Cortex of kidney (tissue), 1 donor: ENCODE results near the gene ZBTB5.
"Not testable (repeated sequence)": the region's sequence is repeated elsewhere in the genome, so short reads cannot be mapped to it uniquely, and the experiment has no call there.

Source experiments
- DNase-seq: peaks from one replicate; lab custom pipeline; 2025; lab: John Stamatoyannopoulos, UW

Gene ZBTB5

GRCh38 chr9:37465249-37466036 lies at the start of gene ZBTB5:
Gene ZBTB5, minus strand, starts transcription at chr9:37465450. Its CDS starts 22,899 bp downstream, at chr9:37442551.
- no peak for DNase-seq

- DNase-seq, result no peak
Observed at GRCh38 chr9:37514999-37515398, 49.7 kb upstream of the ZBTB5 start.

GRCh38 chr9:37514415-37514814 lies 49.2 kb upstream of the ZBTB5 start:
- not testable (repeated sequence) for DNase-seq

- no peak for DNase-seq
Observed at GRCh38 chr9:37512437-37512836, 47.2 kb upstream of the ZBTB5 start.

GRCh38 chr9:37511016-37512010 lies 46.1 kb upstream of the ZBTB5 start:
- no peak for DNase-seq

GRCh38 chr9:37510053-37510452 lies 44.8 kb upstream of the ZBTB5 start:
- not testable (repeated sequence) for DNase-seq

- DNase-seq, result no peak
Observed at GRCh38 chr9:37509536-37509935, 44.3 kb upstream of the ZBTB5 start.

- no peak for DNase-seq
Observed at GRCh38 chr9:37508834-37509206, 43.6 kb upstream of the ZBTB5 start.

GRCh38 chr9:37508135-37508833 lies 43.0 kb upstream of the ZBTB5 start:
- DNase-seq, result no peak

- DNase-seq, result no peak
Observed at GRCh38 chr9:37507566-37508134, 42.4 kb upstream of the ZBTB5 start.

- no peak for DNase-seq
Observed at GRCh38 chr9:37504605-37505004, 39.4 kb upstream of the ZBTB5 start.

GRCh38 chr9:37503736-37504135 lies 38.5 kb upstream of the ZBTB5 start:
- DNase-seq, result no peak

GRCh38 chr9:37501957-37502596 lies 36.8 kb upstream of the ZBTB5 start:
- no peak for DNase-seq

GRCh38 chr9:37499297-37499696 lies 34.0 kb upstream of the ZBTB5 start:
- DNase-seq, result no peak

- no peak for DNase-seq
Observed at GRCh38 chr9:37498457-37498856, 33.2 kb upstream of the ZBTB5 start.

- no peak for DNase-seq
Observed at GRCh38 chr9:37497320-37497719, 32.1 kb upstream of the ZBTB5 start.

- no peak for DNase-seq
Observed at GRCh38 chr9:37496020-37496419, 30.8 kb upstream of the ZBTB5 start.

GRCh38 chr9:37495571-37495970 lies 30.3 kb upstream of the ZBTB5 start:
- no peak for DNase-seq

GRCh38 chr9:37491939-37492338 lies 26.7 kb upstream of the ZBTB5 start:
- DNase-seq, result no peak

GRCh38 chr9:37486616-37487548 lies 21.6 kb upstream of the ZBTB5 start:
- no peak for DNase-seq
